Panc1 (cell line): ENCODE measurements around the gene PDE11A. TPM values are rescaled to one million over a fixed set of nuclear protein-coding genes. Genes with fewer than 3 reads are reported as not detected.

ENCODE experiments used
- ATAC-seq: fragments of 200-7000 bp; cut with Tn5 transposase; 2 replicates; pipeline ENCODE4 v1.9.1; 2020; ENCODE audit warnings: mild to moderate bottlenecking, moderate library complexity
- BruUV-seq: library from RNA; stranded (reverse); fragments of 400-500 nt; replicated peaks from 2 replicates; lab custom pipeline; 2021; lab: Mats Ljungman, UMichigan
- CTCF ChIA-PET: fragments of 300-600 bp; sonication (Branson Sonifier 250); formaldehyde crosslinking; loops from one replicate; lab custom pipeline; 2022; ENCODE audit warnings: antibody characterized with exemption; lab: Charles Lee
- POLR2A ChIA-PET: fragments of 300-600 bp; sonication (Branson Sonifier 250); formaldehyde crosslinking; loops from one replicate; lab custom pipeline; 2022; ENCODE audit warnings: antibody characterized with exemption; lab: Charles Lee
- DNase-seq: peaks from one replicate; pipeline ENCODE4 v3.0.0-alpha.2; 2010; ENCODE audit warnings: low read depth, low spot score
- H3K27ac ChIP-seq: 2 replicates; pipeline ENCODE4 v1.5.1; 2011; ENCODE audit warnings: mild to moderate bottlenecking, low read length, inconsistent platforms
- H3K27me3 ChIP-seq: fragments of 200-500 bp; sonication (Bioruptor generic); 2 replicates; pipeline ENCODE4 v1.6.0; 2014; ENCODE audit warnings: low read length, inconsistent platforms; ENCODE audit not compliant: control insufficient read depth, insufficient read depth
- H3K36me3 ChIP-seq: fragments of 200-500 bp; sonication (Bioruptor generic); 2 replicates; pipeline ENCODE4 v1.5.1; 2014; ENCODE audit warnings: inconsistent platforms, mild to moderate bottlenecking, low read length, moderate library complexity; ENCODE audit not compliant: control insufficient read depth, insufficient read depth
- H3K4me1 ChIP-seq: 2 replicates; pipeline ENCODE4 v1.5.1; 2011; ENCODE audit warnings: inconsistent platforms, mild to moderate bottlenecking, low read length, moderate library complexity; ENCODE audit not compliant: control insufficient read depth, insufficient read depth
- H3K4me3 ChIP-seq, 2 experiments: 2 replicates each; pipeline ENCODE4 v1.5.1; 2011 to 2012; ENCODE audit warnings: low read depth in 2 of 2, low read length in 2 of 2, mild to moderate bottlenecking in 2 of 2, inconsistent platforms in 1 of 2, moderate library complexity in 1 of 2
- H3K9me3 ChIP-seq: fragments of 200-500 bp; sonication (Bioruptor generic); 2 replicates; pipeline ENCODE4 v1.5.1; 2014; ENCODE audit warnings: low read depth, mild to moderate bottlenecking, inconsistent platforms, low read length, moderate library complexity; ENCODE audit not compliant: control insufficient read depth, insufficient read depth
- CTCF ChIP-seq: fragments of 450-650 bp; IDR thresholded peaks from 2 replicates; pipeline ENCODE4 v1.5.1; 2017; ENCODE audit warnings: mild to moderate bottlenecking
- POLR2AphosphoS5 ChIP-seq: IDR thresholded peaks from 2 replicates; pipeline ENCODE4 v1.6.1; 2012; ENCODE audit warnings: mild to moderate bottlenecking, low read depth, low read length, moderate library complexity
- REST ChIP-seq, 2 experiments: IDR thresholded peaks; 2 replicates each; pipeline ENCODE4 v1.6.1; 2011 to 2012; ENCODE audit warnings: low read depth in 2 of 2, control low read depth in 1 of 2, low read length in 1 of 2, mild to moderate bottlenecking in 1 of 2, moderate library complexity in 1 of 2; ENCODE audit not compliant: insufficient read depth in 1 of 2
- SIN3A ChIP-seq: IDR thresholded peaks from 2 replicates; pipeline ENCODE4 v1.6.1; 2012; ENCODE audit warnings: low read depth, mild to moderate bottlenecking, low read length, moderate library complexity, borderline replicate concordance; ENCODE audit not compliant: insufficient read depth
- TCF7L2 ChIP-seq: IDR thresholded peaks from 2 replicates; pipeline ENCODE4 v1.6.1; 2011; ENCODE audit warnings: mild to moderate bottlenecking, low read depth, low read length, inconsistent platforms
- in situ Hi-C: cut with HindIII; loops from 2 replicates; pipeline ENCODE4 v1.10.0; 2016; ENCODE audit warnings: low sequenced_read_pairs, low pct_unique_long_range_greater_than_20kb
- intact Hi-C: fragments of 100-400 bp; cut with micrococcal nuclease; formaldehyde crosslinking; loops from one replicate; pipeline ENCODE4 v1.10.0; 2022; ENCODE audit not compliant: unreplicated experiment
- total RNA-seq: library from RNA; stranded (reverse); gene quantifications from one replicate; pipeline ENCODE4 v1.2.1, GENCODE V29; 2021; ENCODE audit not compliant: unreplicated experiment

Gene PDE11A
- total RNA-seq, 1 experiment from 2014 or later, result not detected

GRCh38 chr2:177641331-177641730, 431.2 kb downstream of the PDE11A start:
- no TSS peak for BruUV-seq
- no peaks in the 10 kb centered on the region for H3K4me1 ChIP-seq
- no peaks in the 10 kb centered on the region for H3K36me3 ChIP-seq
- no peak overlapping the region for H3K27ac ChIP-seq
- CTCF ChIA-PET, result no interaction called here
- DNase-seq (no peak), ATAC-seq (no peak)
- TF ChIP-seq TCF7L2, result no peak
- TF ChIP-seq SIN3A, result no peak
- TF ChIP-seq REST (IDR thresholded peaks at IDR 0.05; ENCODE audit: insufficient read depth in 1 of 2, low read depth in 2 of 2, low read length in 1 of 2), result no peak
- TF ChIP-seq POLR2AphosphoS5, result no peak
- no peak for TF ChIP-seq CTCF
- intact Hi-C loops, result no loop called here
- no peaks in the 10 kb centered on the region for H3K27me3 ChIP-seq
- in situ Hi-C loops, result no loop called here
- no peak overlapping the region for H3K4me3 ChIP-seq
- POLR2A ChIA-PET, result interaction anchor here (0.5 kb wide), 1 partner anchor 12 kb away, joined by 4 read pairs; no protein-coding TSS in a partner anchor
- no peaks in the 10 kb centered on the region for H3K9me3 ChIP-seq

- ChIA-PET CTCF (no interaction called here), POLR2A (no interaction called here)
- no peak overlapping the region for H3K27ac ChIP-seq
- TF ChIP-seq SIN3A (no peak), TCF7L2 (no peak), REST (IDR thresholded peaks at IDR 0.05; ENCODE audit: insufficient read depth in 1 of 2, low read depth in 2 of 2, low read length in 1 of 2) (no peak), CTCF (no peak), POLR2AphosphoS5 (no peak)
- H3K36me3 ChIP-seq, result no peaks in the 10 kb centered on the region
- in situ Hi-C loops (no loop called here), intact Hi-C loops (no loop called here)
- H3K27me3 ChIP-seq, result no peaks in the 10 kb centered on the region
- H3K9me3 ChIP-seq, result no peaks in the 10 kb centered on the region
- no peak for DNase-seq
- no peaks in the 10 kb centered on the region for H3K4me1 ChIP-seq
- H3K4me3 ChIP-seq, result no peak overlapping the region
- no peak for ATAC-seq
- BruUV-seq, result no TSS peak
These were observed 432.2 kb downstream of the PDE11A start for GRCh38 chr2:177640423-177640822.
